Measurements from ENCODE around the gene PRKG1. TPM values are rescaled to one million over a fixed set of nuclear protein-coding genes. Genes with fewer than 3 reads are reported as not detected.

Gene PRKG1
- total and polyA plus RNA-seq, 2 of the 8 experiments (the other 6 are each of a cell fraction or from before 2014, with no cell fraction given) = 4.2 to 15.2 TPM

- no peak overlapping the region for H2AFZ ChIP-seq (ENCODE audit: low read length)
- no peak overlapping the region for H2AK5ac ChIP-seq (ENCODE audit: low read depth, low read length)
- no peak overlapping the region for H3K23ac ChIP-seq (ENCODE audit: insufficient read length)
- no peak overlapping the region for H4K5ac ChIP-seq (ENCODE audit: insufficient read length, low read depth, low read length)
- no peak overlapping the region for H3K14ac ChIP-seq (ENCODE audit: insufficient read length)
- H3K27ac ChIP-seq (ENCODE audit: low read depth, low read length) = no peak overlapping the region
- no peaks in the 10 kb centered on the region for H3K23me2 ChIP-seq (ENCODE audit: low read depth, low read length)
- H3K4me2 ChIP-seq (ENCODE audit: insufficient read depth in 1 of 2, low read depth in 2 of 2, low read length in 2 of 2) = no peak overlapping the region
- no peaks in the 10 kb centered on the region for H4K20me1 ChIP-seq (replicated peaks in 1 of 2; ENCODE audit: control insufficient read depth in 1 of 2, insufficient read depth in 2 of 2, low read length in 2 of 2)
- no peak for FAIRE-seq
- H2BK120ac ChIP-seq (replicated peaks; ENCODE audit: low read depth, low read length) = no peak overlapping the region
- no peak for TF ChIP-seq ATF2 (IDR thresholded peaks at IDR 0.05; ENCODE audit: low read length)
- H3K9me3 ChIP-seq (ENCODE audit: insufficient read depth in 2 of 2, low read depth in 1 of 2, low read length in 1 of 2) = no peaks in the 10 kb centered on the region
- no peak overlapping the region for H3K56ac ChIP-seq (replicated peaks; ENCODE audit: insufficient read length, low read depth, low read length)
- no peak overlapping the region for H4K8ac ChIP-seq (ENCODE audit: extremely low read depth, insufficient read depth, low read length)
- no peaks in the 10 kb centered on the region for H3K36me3 ChIP-seq (ENCODE audit: control insufficient read depth in 2 of 4, insufficient read depth in 4 of 4, low read length in 3 of 4)
- no peaks in the 10 kb centered on the region for H3K79me2 ChIP-seq (ENCODE audit: control insufficient read depth in 1 of 2, insufficient read depth in 2 of 2, low read length in 2 of 2)
- H3K79me1 ChIP-seq (ENCODE audit: low read depth, low read length) = no peaks in the 10 kb centered on the region
- no peak overlapping the region for H3K9ac ChIP-seq (replicated peaks in 1 of 4; ENCODE audit: extremely low read depth in 1 of 4, low read depth in 3 of 4, low read length in 3 of 4)
- no peak for DNase-seq (ENCODE audit: low read depth in 1 of 2, low spot score in 2 of 2)
- H3K27me3 ChIP-seq (replicated peaks in 1 of 4; ENCODE audit: control insufficient read depth in 3 of 4, extremely low read depth in 1 of 4, insufficient read depth in 3 of 4, low read length in 3 of 4) = no peaks in the 10 kb centered on the region
- CTCF ChIA-PET (ENCODE audit: partially characterized antibody) = interaction anchor here (0.6 to 3.1 kb wide), 3 partner anchors 212 to 246 kb away, joined by 3 to 13 read pairs (median 3); no protein-coding TSS in a partner anchor
- H3K18ac ChIP-seq (ENCODE audit: extremely low read depth, low read length) = no peak overlapping the region
- peaks cover 0 to 18% (median 9%) of the 10 kb centered on the region in 4 experiments; a peak in 3 of 7 replicates for H3K4me1 ChIP-seq (replicated peaks in 1 of 4; ENCODE audit: control insufficient read depth in 3 of 4, insufficient read depth in 4 of 4, low read length in 3 of 4)
- no peak overlapping the region for H2BK5ac ChIP-seq (ENCODE audit: low read depth, low read length)
- H2BK20ac ChIP-seq (ENCODE audit: low read length) = no peak overlapping the region
- no peak overlapping the region for H2BK15ac ChIP-seq (ENCODE audit: low read length)
- no peak overlapping the region for H4K91ac ChIP-seq (replicated peaks; ENCODE audit: insufficient read length, low read length)
- no peak overlapping the region for H3K4ac ChIP-seq (replicated peaks; ENCODE audit: insufficient read length, low read depth, low read length)
- no peak overlapping the region for H3K4me3 ChIP-seq (ENCODE audit: extremely low read depth in 1 of 4, insufficient read depth in 2 of 4, low read depth in 3 of 4, low read length in 4 of 4)
- 60% methylated on average over 1 of the region's 1 CpG; no CpG with 5 or more reads in 1 of the 2 experiments for WGBS, 2 experiments (ENCODE audit: extremely low coverage in 1 of 2, insufficient coverage in 1 of 2, insufficient read length in 1 of 2, insufficient replicate concordance in 2 of 2, low coverage in 1 of 2, low lambda C conversion rate in 2 of 2, missing lambda C conversion rate in 1 of 2)
- POLR2A ChIA-PET (ENCODE audit: partially characterized antibody) = interaction anchor here (0.7 to 1.8 kb wide), 3 partner anchors 184 to 190 kb away, joined by 3 to 4 read pairs (median 4); no protein-coding TSS in a partner anchor
- H2BK12ac ChIP-seq (ENCODE audit: low read depth, low read length) = no peak overlapping the region
Observed at GRCh38 chr10:52217531-52217930, 1143.2 kb downstream of the PRKG1 start.

Measured in H1 (cell line).